IMR-90 (cell line): ENCODE data around the gene USP9Y. TPM values are rescaled to one million over a fixed set of nuclear protein-coding genes. Genes with fewer than 3 reads are reported as not detected.

Source experiments
- ATAC-seq: fragments of 200-7000 bp; cut with Tn5 transposase; 2 replicates; pipeline ENCODE4 v1.9.1; 2020; ENCODE audit warnings: low read depth, mild to moderate bottlenecking, moderate library complexity
- BruUV-seq: library from RNA; stranded (reverse); fragments of 400-500 nt; replicated peaks from 2 replicates; lab custom pipeline; 2021; lab: Mats Ljungman, UMichigan
- CTCF ChIA-PET: fragments of 300-600 bp; formaldehyde crosslinking; extraction: SDS; loops from one replicate; lab custom pipeline; 2021; ENCODE audit warnings: antibody characterized with exemption; lab: Yijun Ruan, JAX
- POLR2A ChIA-PET: fragments of 300-600 bp; sonication (Branson Sonifier 250); formaldehyde crosslinking; loops from one replicate; lab custom pipeline; 2022; ENCODE audit warnings: antibody characterized with exemption; ENCODE audit not compliant: unreplicated experiment; lab: Charles Lee
- DNase-seq: peaks from one replicate; pipeline ENCODE4 v3.0.0; 2013
- H2AFZ ChIP-seq: replicated peaks from 2 replicates; pipeline ENCODE3; 2013; ENCODE audit warnings: low read length, mild to moderate bottlenecking; ENCODE audit not compliant: poor library complexity
- H2AK5ac ChIP-seq: 2 replicates; pipeline ENCODE4 v1.6.1; 2013; ENCODE audit warnings: low read depth, low read length, inconsistent platforms
- H2AK9ac ChIP-seq: replicated peaks from 2 replicates; pipeline ENCODE3; 2013; ENCODE audit warnings: mild to moderate bottlenecking, low read depth, low read length, moderate library complexity; ENCODE audit not compliant: poor library complexity
- H2BK120ac ChIP-seq: 2 replicates; pipeline ENCODE4 v1.6.1; 2013; ENCODE audit warnings: low read depth, low read length, inconsistent platforms
- H2BK15ac ChIP-seq: 3 replicates; pipeline ENCODE4 v1.6.1; 2013; ENCODE audit warnings: low read depth, low read length, inconsistent platforms
- H2BK20ac ChIP-seq: 2 replicates; pipeline ENCODE4 v1.6.1; 2013; ENCODE audit warnings: low read depth, mild to moderate bottlenecking, inconsistent platforms, low read length, moderate library complexity
- H2BK5ac ChIP-seq: 2 replicates; pipeline ENCODE4 v1.6.1; 2013; ENCODE audit warnings: mild to moderate bottlenecking, low read depth, low read length, inconsistent platforms; ENCODE audit not compliant: poor library complexity, severe bottlenecking
- H3K14ac ChIP-seq: replicated peaks from 2 replicates; pipeline ENCODE4 v1.6.1; 2013; ENCODE audit warnings: low read depth, low read length, inconsistent platforms
- H3K18ac ChIP-seq: 2 replicates; pipeline ENCODE4 v1.6.1; 2013; ENCODE audit warnings: low read depth, low read length, control low read depth
- H3K23ac ChIP-seq: 2 replicates; pipeline ENCODE4 v1.6.1; 2013; ENCODE audit warnings: low read depth, low read length, inconsistent platforms
- H3K27ac ChIP-seq: 2 replicates; pipeline ENCODE4 v1.5.1; 2013; ENCODE audit warnings: mild to moderate bottlenecking, control low read depth, low read length; ENCODE audit not compliant: insufficient read depth
- H3K27me3 ChIP-seq: 2 replicates; pipeline ENCODE4 v1.6.1; 2013; ENCODE audit warnings: low read length; ENCODE audit not compliant: control insufficient read depth, insufficient read depth
- H3K36me3 ChIP-seq: 2 replicates; pipeline ENCODE4 v1.6.1; 2013; ENCODE audit warnings: low read length, mixed read lengths; ENCODE audit not compliant: control insufficient read depth, insufficient read depth
- H3K4ac ChIP-seq: 2 replicates; pipeline ENCODE4 v1.6.1; 2013; ENCODE audit warnings: low read depth, low read length, inconsistent platforms
- H3K4me1 ChIP-seq: 2 replicates; pipeline ENCODE4 v1.6.1; 2013; ENCODE audit warnings: low read length, mixed read lengths; ENCODE audit not compliant: control insufficient read depth, insufficient read depth
- H3K4me2 ChIP-seq: 2 replicates; pipeline ENCODE4 v1.6.1; 2013; ENCODE audit warnings: low read depth, mild to moderate bottlenecking, control low read depth, low read length, moderate library complexity
- H3K4me3 ChIP-seq: 2 replicates; pipeline ENCODE4 v1.5.1; 2013; ENCODE audit warnings: low read depth, mild to moderate bottlenecking, control low read depth, low read length, moderate library complexity; ENCODE audit not compliant: insufficient read depth
- H3K56ac ChIP-seq: 2 replicates; pipeline ENCODE4 v1.6.1; 2013; ENCODE audit warnings: low read length, inconsistent platforms; ENCODE audit not compliant: insufficient read depth; ENCODE audit errors: extremely low read depth
- H3K79me1 ChIP-seq, 2 experiments: 2 replicates each; pipeline ENCODE4 v1.6.1; 2013; ENCODE audit warnings: low read length in 2 of 2, inconsistent platforms in 1 of 2, low read depth in 1 of 2
- H3K9ac ChIP-seq: 2 replicates; pipeline ENCODE4 v1.6.1; 2013; ENCODE audit warnings: low read depth, low read length, control low read depth
- H3K9me1 ChIP-seq: 2 replicates; pipeline ENCODE4 v1.6.1; 2013; ENCODE audit warnings: low read length, inconsistent platforms; ENCODE audit not compliant: insufficient read depth
- H3K9me3 ChIP-seq: 2 replicates; pipeline ENCODE4 v1.6.1; 2013; ENCODE audit warnings: low read length; ENCODE audit not compliant: control insufficient read depth, insufficient read depth
- H4K20me1 ChIP-seq: 2 replicates; pipeline ENCODE4 v1.6.1; 2013; ENCODE audit warnings: low read length, inconsistent platforms; ENCODE audit not compliant: insufficient read depth
- H4K5ac ChIP-seq: 2 replicates; pipeline ENCODE4 v1.6.1; 2013; ENCODE audit warnings: mild to moderate bottlenecking, low read depth, low read length, control low read depth
- H4K8ac ChIP-seq, 2 experiments: 2 replicates each; pipeline ENCODE4 v1.6.1; 2013; ENCODE audit warnings: low read depth in 2 of 2, low read length in 2 of 2, control low read depth in 1 of 2, inconsistent platforms in 1 of 2
- H4K91ac ChIP-seq: 2 replicates; pipeline ENCODE4 v1.6.1; 2013; ENCODE audit warnings: low read depth, low read length, inconsistent platforms; ENCODE audit not compliant: insufficient read depth
- BHLHE40 ChIP-seq: fragments of 150-350 bp; IDR thresholded peaks from 2 replicates; pipeline ENCODE4 v1.6.1; 2016; ENCODE audit warnings: mild to moderate bottlenecking, low read depth, low read length
- CEBPB ChIP-seq: IDR thresholded peaks from 2 replicates; pipeline ENCODE4 v1.6.1; 2012; ENCODE audit warnings: low read depth, low read length, improper control_type of control experiment
- CHD1 ChIP-seq: IDR thresholded peaks from 2 replicates; pipeline ENCODE4 v1.6.1; 2012; ENCODE audit warnings: low read depth, low read length, improper control_type of control experiment
- FOS ChIP-seq: fragments of 150-350 bp; IDR thresholded peaks from 2 replicates; pipeline ENCODE4 v1.6.1; 2016; ENCODE audit warnings: low read depth, low read length
- MAFK ChIP-seq: IDR thresholded peaks from 2 replicates; pipeline ENCODE4 v1.6.1; 2012; ENCODE audit warnings: low read depth, low read length, improper control_type of control experiment
- MAZ ChIP-seq: IDR thresholded peaks from 2 replicates; pipeline ENCODE4 v1.6.1; 2012; ENCODE audit warnings: low read depth, mild to moderate bottlenecking, low read length, improper control_type of control experiment, moderate library complexity, borderline replicate concordance
- MXI1 ChIP-seq: IDR thresholded peaks from 2 replicates; pipeline ENCODE4 v1.6.1; 2012; ENCODE audit warnings: low read depth, mild to moderate bottlenecking, low read length, moderate library complexity, borderline replicate concordance
- NFE2L2 ChIP-seq: fragments of 150-350 bp; IDR thresholded peaks from 2 replicates; pipeline ENCODE4 v1.6.1; 2016; ENCODE audit warnings: low read depth, mild to moderate bottlenecking, low read length
- POLR2A ChIP-seq: IDR thresholded peaks from 2 replicates; pipeline ENCODE4 v1.6.1; 2012; ENCODE audit warnings: mild to moderate bottlenecking, low read depth, low read length
- RAD21 ChIP-seq: IDR thresholded peaks from 2 replicates; pipeline ENCODE4 v1.6.1; 2012; ENCODE audit warnings: low read length, improper control_type of control experiment
- RCOR1 ChIP-seq: IDR thresholded peaks from 2 replicates; pipeline ENCODE4 v1.6.1; 2012; ENCODE audit warnings: mild to moderate bottlenecking, low read length, improper control_type of control experiment; ENCODE audit not compliant: insufficient replicate concordance
- RFX5 ChIP-seq: IDR thresholded peaks from 2 replicates; pipeline ENCODE4 v1.8.0; 2012; ENCODE audit warnings: low read depth, mild to moderate bottlenecking, low read length, moderate library complexity
- SMC3 ChIP-seq: fragments of 150-350 bp; IDR thresholded peaks from 2 replicates; pipeline ENCODE4 v1.6.1; 2016; ENCODE audit warnings: low read depth, mild to moderate bottlenecking, antibody characterized with exemption, low read length, moderate library complexity
- WGBS, 2 experiments: methylation state at CpG; one replicate each; pipeline versions ENCODE4 v1.1.5 to v1.1.7; 2013; ENCODE audit warnings: missing lambda C conversion rate in 2 of 2; ENCODE audit not compliant: insufficient read length in 1 of 2; ENCODE audit errors: extremely low coverage in 2 of 2; 5-methylcytosine and 5-hydroxymethylcytosine counted together
- dilution Hi-C: fragments of 300-500 bp; cut with HindIII; formaldehyde crosslinking; loops from one replicate; pipeline ENCODE4 v1.14.3; 2018; ENCODE audit warnings: low sequenced_read_pairs; ENCODE audit not compliant: unreplicated experiment
- in situ Hi-C: fragments of 300-500 bp; cut with MboI; formaldehyde crosslinking; loops from 3 replicates; pipeline ENCODE4 v1.14.3; 2019; ENCODE audit warnings: low sequenced_read_pairs, inconsistent platforms, mixed read lengths
- intact Hi-C: fragments of 100-400 bp; cut with micrococcal nuclease; formaldehyde crosslinking; loops from 2 replicates; pipeline ENCODE4 v1.10.0; 2022
- polyA plus RNA-seq, 3 experiments: library from polyadenylated mRNA; depleted of rRNA; stranded (reverse); fragments of >200 nt; gene quantifications; 2 replicates each; pipeline ENCODE4 v1.2.3, GENCODE V29; 2012; ENCODE audit warnings: low replicate concordance in 1 of 3
- total RNA-seq: library from RNA; depleted of rRNA; stranded (reverse); fragments of >200 nt; gene quantifications from 2 replicates; pipeline ENCODE4 v1.2.3, GENCODE V29; 2012
- TF ChIP-seq, protein P1 (sequence below): fragments of 150-350 bp; IDR thresholded peaks from 2 replicates; pipeline ENCODE4 v1.6.1; 2017; ENCODE audit warnings: mild to moderate bottlenecking, antibody characterized with exemption, low read length, low read depth
- TF ChIP-seq, protein P2 (sequence below): conservative IDR thresholded peaks from 2 replicates; pipeline ENCODE4 v1.5.1; 2012; ENCODE audit warnings: mild to moderate bottlenecking, low read depth, low read length, improper control_type of control experiment
- TF ChIP-seq, protein P3 (sequence below): fragments of 150-350 bp; IDR thresholded peaks from 2 replicates; pipeline ENCODE4 v1.6.1; 2016; ENCODE audit warnings: low read depth, mild to moderate bottlenecking, low read length, moderate library complexity, borderline replicate concordance

The USP9Y gene
- total and polyA plus RNA-seq, 2 of the 4 experiments (the other 2 are of a cell fraction): not detected

DNA sequence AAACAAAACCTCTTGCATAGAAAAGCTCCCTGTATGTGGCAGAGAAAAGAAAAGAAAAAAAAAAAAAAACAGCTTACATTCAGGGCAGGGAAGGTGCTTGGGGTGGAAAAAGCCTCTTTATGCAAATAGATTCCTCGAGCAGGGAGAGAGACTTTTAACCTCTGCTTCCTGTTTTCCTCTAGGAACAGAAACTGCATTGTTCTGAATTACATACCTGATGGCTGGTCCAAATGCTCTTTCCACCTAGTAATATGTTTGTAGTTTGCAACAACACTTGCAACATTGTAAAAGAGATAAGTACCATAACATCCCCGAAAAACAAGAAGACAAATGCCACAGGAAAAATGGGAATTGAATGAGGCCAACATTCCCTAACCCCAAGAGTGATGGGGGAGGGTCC is 944 bp upstream of the USP9Y start:
- Histone ChIP-seq H2BK5ac (no peak overlapping the region), H3K79me1 (no peaks in the 10 kb centered on the region), H2AFZ (no peak overlapping the region), H2BK20ac (no peak overlapping the region), H3K4me2 (no peak overlapping the region), H2BK15ac (no peak overlapping the region), H3K14ac (no peak overlapping the region), H2AK9ac (no peak overlapping the region), H3K23ac (no peak overlapping the region), H2AK5ac (no peak overlapping the region), H2BK120ac (no peak overlapping the region), H3K9me1 (no peaks in the 10 kb centered on the region), H4K20me1 (no peaks in the 10 kb centered on the region), H3K18ac (no peak overlapping the region), H3K27me3 (no peaks in the 10 kb centered on the region), H3K4me1 (no peaks in the 10 kb centered on the region), H3K9ac (no peak overlapping the region), H4K8ac (no peak overlapping the region), H4K91ac (no peak overlapping the region), H3K56ac (no peak overlapping the region), H3K4ac (no peak overlapping the region), H3K4me3 (no peak overlapping the region), H3K36me3 (no peaks in the 10 kb centered on the region), H3K27ac (no peak overlapping the region), H3K9me3 (no peaks in the 10 kb centered on the region), H4K5ac (no peak overlapping the region)
- ATAC-seq (no peak), DNase-seq (no peak)
- dilution Hi-C loops (no loop called here), in situ Hi-C loops (no loop called here), intact Hi-C loops (no loop called here)
- WGBS, 2 experiments: no CpG with 5 or more reads among the region's 2 CpGs
- no TSS peak for BruUV-seq
- TF ChIP-seq SMC3 (no peak), FOS (no peak), CEBPB (no peak), RFX5 (no peak), POLR2A (no peak), RAD21 (no peak), NFE2L2 (no peak), MXI1 (no peak), RCOR1 (no peak), BHLHE40 (no peak), CHD1 (no peak), MAFK (no peak), MAZ (no peak)
- TF ChIP-seq, protein P1, sequence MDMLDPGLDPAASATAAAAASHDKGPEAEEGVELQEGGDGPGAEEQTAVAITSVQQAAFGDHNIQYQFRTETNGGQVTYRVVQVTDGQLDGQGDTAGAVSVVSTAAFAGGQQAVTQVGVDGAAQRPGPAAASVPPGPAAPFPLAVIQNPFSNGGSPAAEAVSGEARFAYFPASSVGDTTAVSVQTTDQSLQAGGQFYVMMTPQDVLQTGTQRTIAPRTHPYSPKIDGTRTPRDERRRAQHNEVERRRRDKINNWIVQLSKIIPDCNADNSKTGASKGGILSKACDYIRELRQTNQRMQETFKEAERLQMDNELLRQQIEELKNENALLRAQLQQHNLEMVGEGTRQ: no peak
- TF ChIP-seq, protein P2, sequence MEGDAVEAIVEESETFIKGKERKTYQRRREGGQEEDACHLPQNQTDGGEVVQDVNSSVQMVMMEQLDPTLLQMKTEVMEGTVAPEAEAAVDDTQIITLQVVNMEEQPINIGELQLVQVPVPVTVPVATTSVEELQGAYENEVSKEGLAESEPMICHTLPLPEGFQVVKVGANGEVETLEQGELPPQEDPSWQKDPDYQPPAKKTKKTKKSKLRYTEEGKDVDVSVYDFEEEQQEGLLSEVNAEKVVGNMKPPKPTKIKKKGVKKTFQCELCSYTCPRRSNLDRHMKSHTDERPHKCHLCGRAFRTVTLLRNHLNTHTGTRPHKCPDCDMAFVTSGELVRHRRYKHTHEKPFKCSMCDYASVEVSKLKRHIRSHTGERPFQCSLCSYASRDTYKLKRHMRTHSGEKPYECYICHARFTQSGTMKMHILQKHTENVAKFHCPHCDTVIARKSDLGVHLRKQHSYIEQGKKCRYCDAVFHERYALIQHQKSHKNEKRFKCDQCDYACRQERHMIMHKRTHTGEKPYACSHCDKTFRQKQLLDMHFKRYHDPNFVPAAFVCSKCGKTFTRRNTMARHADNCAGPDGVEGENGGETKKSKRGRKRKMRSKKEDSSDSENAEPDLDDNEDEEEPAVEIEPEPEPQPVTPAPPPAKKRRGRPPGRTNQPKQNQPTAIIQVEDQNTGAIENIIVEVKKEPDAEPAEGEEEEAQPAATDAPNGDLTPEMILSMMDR: no peak
- TF ChIP-seq, protein P3, sequence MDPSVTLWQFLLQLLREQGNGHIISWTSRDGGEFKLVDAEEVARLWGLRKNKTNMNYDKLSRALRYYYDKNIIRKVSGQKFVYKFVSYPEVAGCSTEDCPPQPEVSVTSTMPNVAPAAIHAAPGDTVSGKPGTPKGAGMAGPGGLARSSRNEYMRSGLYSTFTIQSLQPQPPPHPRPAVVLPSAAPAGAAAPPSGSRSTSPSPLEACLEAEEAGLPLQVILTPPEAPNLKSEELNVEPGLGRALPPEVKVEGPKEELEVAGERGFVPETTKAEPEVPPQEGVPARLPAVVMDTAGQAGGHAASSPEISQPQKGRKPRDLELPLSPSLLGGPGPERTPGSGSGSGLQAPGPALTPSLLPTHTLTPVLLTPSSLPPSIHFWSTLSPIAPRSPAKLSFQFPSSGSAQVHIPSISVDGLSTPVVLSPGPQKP: no peak
- POLR2A ChIA-PET: no interaction called here
- CTCF ChIA-PET: no interaction called here
